HUES6 (cell line): Measurements from ENCODE around the gene CASP4.
"Not testable (repeated sequence)": the region's sequence is repeated elsewhere in the genome, so short reads cannot be mapped to it uniquely, and the experiment has no call there.

Source experiments
- H3K27ac ChIP-seq: 2 replicates; pipeline ENCODE4 v1.7.0; 2013; ENCODE audit warnings: low read depth, mild to moderate bottlenecking, low read length, inconsistent platforms
- H3K27me3 ChIP-seq: 2 replicates; pipeline ENCODE4 v1.6.1; 2013; ENCODE audit warnings: low read length; ENCODE audit not compliant: control insufficient read depth, insufficient read depth
- H3K36me3 ChIP-seq: 2 replicates; pipeline ENCODE4 v1.6.1; 2013; ENCODE audit warnings: low read length; ENCODE audit not compliant: control insufficient read depth, insufficient read depth
- H3K4me1 ChIP-seq: 2 replicates; pipeline ENCODE4 v1.6.1; 2013; ENCODE audit warnings: low read length; ENCODE audit not compliant: control insufficient read depth, insufficient read depth
- H3K4me3 ChIP-seq: 2 replicates; pipeline ENCODE4 v1.5.1; 2013; ENCODE audit warnings: low read depth, low read length
- H3K9ac ChIP-seq: one replicate; pipeline ENCODE4 v1.6.1; 2013; ENCODE audit warnings: mild to moderate bottlenecking, low read length
- H3K9me3 ChIP-seq: 2 replicates; pipeline ENCODE4 v1.6.1; 2013; ENCODE audit warnings: low read depth, low read length; ENCODE audit not compliant: control insufficient read depth, insufficient read depth

Gene CASP4

DNA sequence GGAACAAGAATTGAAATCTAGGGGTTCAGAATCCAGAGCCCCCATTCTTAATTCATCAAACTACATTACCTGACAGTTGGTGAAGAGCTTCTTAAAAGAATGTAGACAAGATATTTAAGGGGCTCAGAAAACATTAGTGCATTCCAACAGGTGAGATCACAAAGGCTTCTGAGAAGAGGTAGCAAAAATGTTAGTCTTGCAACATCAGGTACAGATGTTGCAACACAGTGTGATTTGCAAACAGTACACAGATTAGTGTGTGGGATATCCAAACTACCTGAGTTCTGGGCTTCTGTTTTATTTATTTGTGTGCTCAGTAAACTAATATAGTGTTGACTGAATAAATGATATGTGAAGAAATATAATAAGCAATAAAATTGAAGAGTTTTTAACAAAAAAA, 11.8 kb downstream of the CASP4 start:
- no peaks in the 10 kb centered on the region for H3K27me3 ChIP-seq
- no peaks in the 10 kb centered on the region for H3K9me3 ChIP-seq
- no peak overlapping the region for H3K9ac ChIP-seq
- H3K4me3 ChIP-seq, result no peak overlapping the region
- H3K4me1 ChIP-seq, result no peaks in the 10 kb centered on the region
- no peaks in the 10 kb centered on the region for H3K36me3 ChIP-seq
- no peak overlapping the region for H3K27ac ChIP-seq

DNA sequence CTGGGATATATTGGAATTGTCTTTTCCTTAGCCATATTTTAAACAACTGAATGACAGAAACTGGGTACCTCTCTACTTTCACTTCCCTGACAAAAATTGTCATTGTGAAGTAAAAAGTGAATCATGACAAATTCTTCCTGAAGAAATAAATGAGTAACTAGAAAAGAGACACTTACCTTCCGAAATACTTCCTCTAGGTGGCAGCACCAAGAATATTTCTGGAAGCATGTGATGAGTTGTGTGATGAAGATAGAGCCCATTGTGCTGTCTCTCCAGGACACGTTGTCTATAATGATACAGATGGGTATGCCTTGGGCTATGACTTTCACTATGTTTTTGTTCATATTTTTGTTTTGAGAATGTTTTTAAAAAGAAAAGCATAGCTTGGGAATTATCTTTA, 21.5 kb downstream of the CASP4 start:
- H3K36me3 ChIP-seq, result no peaks in the 10 kb centered on the region
- no peak overlapping the region for H3K4me3 ChIP-seq
- no peaks in the 10 kb centered on the region for H3K9me3 ChIP-seq
- no peaks in the 10 kb centered on the region for H3K27me3 ChIP-seq
- H3K9ac ChIP-seq, result no peak overlapping the region
- no peak overlapping the region for H3K27ac ChIP-seq
- no peaks in the 10 kb centered on the region for H3K4me1 ChIP-seq

DNA sequence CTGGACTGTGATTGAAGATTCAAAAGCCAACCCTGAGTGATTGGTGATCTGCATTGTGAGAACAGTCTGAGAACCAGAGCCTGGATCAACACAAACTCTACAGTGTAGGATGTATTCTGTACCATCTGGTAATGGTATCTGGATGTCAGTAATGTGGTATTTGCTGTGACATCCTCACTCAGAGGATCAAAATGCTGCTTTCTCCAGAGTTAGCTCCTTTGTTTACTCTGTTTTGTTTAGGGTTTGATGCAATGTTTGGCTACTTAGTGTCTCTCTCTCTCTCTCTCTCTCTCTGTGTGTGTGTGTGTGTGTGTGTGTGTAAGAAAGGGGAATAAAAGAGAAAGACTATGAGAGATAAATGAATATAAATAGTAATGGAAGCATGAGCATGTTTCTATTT, 24.3 kb downstream of the CASP4 start:
- no peak overlapping the region for H3K9ac ChIP-seq

DNA sequence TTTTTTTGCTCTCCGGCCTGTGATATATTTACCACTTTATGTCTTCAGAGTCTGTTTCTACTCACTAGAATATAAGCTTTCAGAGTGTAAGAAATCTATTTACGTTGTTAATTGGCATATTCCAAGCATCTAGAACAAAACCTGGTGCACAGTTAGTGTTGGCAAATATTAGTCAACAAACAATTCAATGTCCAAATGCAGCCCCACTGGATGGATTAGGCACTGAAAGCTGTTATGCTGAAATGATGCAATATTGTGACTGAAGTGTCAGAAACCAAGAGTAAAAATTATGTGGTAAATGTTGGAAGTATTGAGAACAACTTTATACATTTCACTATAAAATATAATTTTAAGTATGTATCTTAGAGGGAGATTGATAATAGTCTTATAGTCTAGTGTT, 24.8 kb downstream of the CASP4 start:
- H3K27me3 ChIP-seq, result no peaks in the 10 kb centered on the region
- no peak overlapping the region for H3K4me3 ChIP-seq
- no peak overlapping the region for H3K27ac ChIP-seq
- H3K4me1 ChIP-seq, result no peaks in the 10 kb centered on the region
- no peaks in the 10 kb centered on the region for H3K9me3 ChIP-seq
- no peak overlapping the region for H3K9ac ChIP-seq
- H3K36me3 ChIP-seq, result no peaks in the 10 kb centered on the region

More for the DNA sequence above, 24.3 kb downstream of the CASP4 start:
- Histone ChIP-seq H3K36me3 (no peaks in the 10 kb centered on the region), H3K4me1 (no peaks in the 10 kb centered on the region), H3K9me3 (no peaks in the 10 kb centered on the region), H3K27ac (no peak overlapping the region), H3K4me3 (no peak overlapping the region), H3K27me3 (no peaks in the 10 kb centered on the region)

DNA sequence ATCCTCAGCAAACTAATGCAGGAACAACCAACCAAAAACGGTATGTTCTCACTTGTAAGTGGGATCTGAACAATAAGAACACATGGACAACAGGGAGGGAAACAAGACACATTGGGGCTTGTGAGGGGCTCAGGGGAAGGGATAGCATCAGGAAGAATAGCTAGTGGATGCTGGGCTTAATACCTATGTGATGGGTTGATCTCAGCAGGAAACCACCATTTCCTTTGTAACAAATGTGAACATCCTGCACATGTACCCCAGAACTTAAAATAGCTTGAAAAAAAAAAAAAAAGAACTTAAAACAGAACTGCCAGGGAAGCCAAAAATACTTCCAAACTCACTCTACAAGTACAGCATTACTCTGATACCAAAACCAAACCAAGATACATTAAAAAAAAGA, 33.8 kb downstream of the CASP4 start:
- Histone ChIP-seq H3K27me3 (no peaks in the 10 kb centered on the region), H3K9ac (no peak overlapping the region), H3K9me3 (no peaks in the 10 kb centered on the region), H3K36me3 (no peaks in the 10 kb centered on the region), H3K4me1 (no peaks in the 10 kb centered on the region), H3K27ac (no peak overlapping the region), H3K4me3 (no peak overlapping the region)

DNA sequence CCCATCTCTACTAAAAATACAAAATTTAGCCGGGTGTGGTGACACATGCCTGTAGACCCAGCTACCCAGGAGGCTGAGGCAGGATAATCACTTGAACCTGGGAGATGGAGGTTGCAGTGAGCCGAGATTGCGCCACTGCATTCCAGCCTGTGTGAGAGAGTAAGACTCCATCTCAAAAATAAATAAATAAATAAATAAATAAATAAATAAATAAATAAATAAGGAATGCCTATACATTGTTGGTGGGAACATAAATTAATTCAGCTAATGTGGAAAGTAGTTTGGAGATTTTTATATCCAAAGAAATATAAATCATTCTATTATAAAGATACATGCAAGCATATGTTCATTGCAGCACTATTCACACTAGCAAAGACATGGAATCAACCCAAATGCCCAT, 34.3 kb downstream of the CASP4 start:
- not testable (repeated sequence) for H3K27ac ChIP-seq, H3K27me3 ChIP-seq, H3K4me3 ChIP-seq, H3K9me3 ChIP-seq, H3K4me1 ChIP-seq, H3K36me3 ChIP-seq, H3K9ac ChIP-seq

DNA sequence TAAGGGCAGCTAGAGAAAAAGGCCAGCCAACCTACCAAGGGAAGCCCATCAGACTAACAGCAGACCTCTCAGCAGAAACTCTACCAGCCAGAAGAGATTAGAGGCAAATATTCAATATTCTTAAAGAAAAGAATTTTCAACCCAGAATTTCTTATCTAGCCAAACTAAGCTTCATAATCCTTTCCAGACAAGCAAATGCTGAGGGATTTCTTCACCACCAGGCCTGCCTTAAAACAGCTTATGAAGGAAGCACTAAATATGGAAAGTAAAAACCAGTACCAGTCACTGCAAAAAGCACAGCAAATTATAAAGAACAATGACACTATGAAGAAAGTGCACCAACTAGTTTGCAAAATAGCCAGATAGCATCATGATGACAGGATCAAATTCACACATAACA, 39.6 kb downstream of the CASP4 start:
- H3K27ac ChIP-seq, result no peak overlapping the region
- no peak overlapping the region for H3K4me3 ChIP-seq
- no peaks in the 10 kb centered on the region for H3K27me3 ChIP-seq
- peaks cover 5% of the 10 kb centered on the region; the same call in 1 of the 2 replicates for H3K4me1 ChIP-seq
- no peak overlapping the region for H3K9ac ChIP-seq
- H3K36me3 ChIP-seq, result no peaks in the 10 kb centered on the region
- H3K9me3 ChIP-seq, result peaks cover 16% of the 10 kb centered on the region

DNA sequence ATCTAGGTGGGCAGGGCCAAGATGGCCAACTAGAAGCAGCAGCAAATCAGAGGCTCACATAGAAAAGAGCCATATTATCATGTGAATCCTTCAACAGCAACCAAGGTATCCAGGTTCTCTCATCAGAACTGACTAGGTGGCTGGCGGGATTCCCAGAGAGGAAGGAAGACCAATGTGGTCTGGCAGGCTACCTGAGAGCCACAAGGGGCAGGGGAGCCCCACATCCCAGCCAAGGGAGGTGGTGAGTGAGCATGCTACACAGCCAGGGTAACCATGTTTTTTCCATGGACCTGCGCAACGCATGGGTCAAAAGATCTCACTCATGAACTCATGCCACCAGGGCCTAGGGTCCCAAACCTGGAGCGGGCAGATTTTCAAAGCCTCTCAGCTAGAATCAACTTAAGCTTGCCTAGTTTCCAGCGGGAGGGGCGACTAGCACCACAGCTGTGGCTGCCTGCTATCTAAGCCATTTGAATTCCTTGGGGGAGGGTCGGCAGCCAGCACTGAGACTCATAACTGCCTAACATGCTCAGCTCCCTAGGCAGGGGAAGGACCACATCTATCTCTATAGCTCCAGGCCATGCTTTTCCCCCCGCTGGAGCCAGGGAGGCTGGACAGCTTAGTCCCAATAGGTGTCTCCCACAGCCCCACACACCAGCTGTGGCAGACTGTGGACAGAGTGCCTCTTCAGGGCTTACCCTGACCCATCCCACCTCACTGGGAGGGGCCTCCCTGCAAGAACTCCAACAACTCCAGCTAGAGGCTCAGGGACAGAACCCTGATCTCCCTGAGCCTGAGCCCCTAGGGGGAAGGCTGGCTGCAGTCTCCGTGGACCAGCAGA, 41.4 kb downstream of the CASP4 start:
- Histone ChIP-seq H3K4me1 (peaks cover 5% of the 10 kb centered on the region; the same call in 1 of the 2 replicates), H3K36me3 (no peaks in the 10 kb centered on the region), H3K27ac (no peak overlapping the region), H3K27me3 (no peaks in the 10 kb centered on the region), H3K9ac (no peak overlapping the region), H3K4me3 (no peak overlapping the region), H3K9me3 (peaks cover 16% of the 10 kb centered on the region)

DNA sequence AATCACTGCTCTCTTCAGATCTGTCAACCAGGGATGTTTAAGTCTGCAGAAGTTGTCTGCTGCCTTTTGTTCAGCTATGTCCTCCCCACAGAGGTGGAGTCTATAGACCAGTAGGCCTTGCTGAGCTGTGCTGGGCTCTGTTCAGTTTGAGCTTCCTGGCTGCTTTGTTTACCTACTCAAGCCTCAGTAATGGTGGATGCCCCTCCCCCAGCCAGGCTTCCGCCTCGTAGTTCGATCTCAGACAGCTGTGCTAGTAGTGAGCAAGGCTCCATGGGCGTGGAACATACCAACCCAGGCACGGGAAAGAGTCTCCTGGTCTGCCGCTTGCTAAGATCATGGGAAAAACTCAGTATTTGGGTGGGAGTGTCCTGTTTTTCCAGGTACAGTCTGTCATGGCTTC, 42.5 kb downstream of the CASP4 start:
- Histone ChIP-seq H3K27ac (no peak overlapping the region), H3K4me1 (peaks cover 5% of the 10 kb centered on the region; the same call in 1 of the 2 replicates), H3K4me3 (no peak overlapping the region), H3K9me3 (peaks cover 16% of the 10 kb centered on the region), H3K36me3 (no peaks in the 10 kb centered on the region), H3K27me3 (no peaks in the 10 kb centered on the region), H3K9ac (no peak overlapping the region)

DNA sequence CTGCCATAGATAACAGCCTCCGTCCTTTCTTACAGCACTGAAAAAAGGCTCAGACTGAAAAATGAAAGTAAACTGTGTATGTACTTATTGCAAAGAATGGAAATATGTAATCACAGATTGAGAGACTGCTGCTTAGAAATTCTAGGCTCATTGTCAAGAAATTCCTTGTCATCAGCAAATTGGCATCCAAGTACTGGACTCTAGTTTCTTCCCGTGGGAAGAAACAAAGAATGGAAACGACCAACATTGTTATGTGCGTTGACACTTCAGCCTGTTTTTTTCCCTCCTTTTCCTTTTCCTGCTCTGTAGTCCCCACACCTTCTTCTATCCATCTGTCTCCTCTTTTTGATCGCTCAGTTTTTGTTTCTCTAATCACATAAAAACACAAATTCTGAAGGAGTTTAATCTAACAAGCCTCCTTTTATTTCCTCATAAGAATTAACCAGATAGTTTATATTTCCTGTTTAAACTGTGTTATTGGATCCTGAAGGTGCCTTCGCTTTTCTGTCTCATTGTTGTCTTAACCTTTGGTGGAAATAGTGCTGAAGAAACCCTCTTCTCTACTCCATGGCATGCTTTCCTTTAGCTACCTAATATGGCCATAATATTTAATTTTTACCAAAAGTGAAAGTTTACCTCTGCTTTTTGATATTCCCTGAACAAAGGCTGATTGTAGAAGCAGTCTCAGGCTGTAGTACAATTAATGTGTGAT, 50.1 kb downstream of the CASP4 start:
- no peak overlapping the region for H3K27ac ChIP-seq
- no peaks in the 10 kb centered on the region for H3K27me3 ChIP-seq
- no peak overlapping the region for H3K4me3 ChIP-seq
- H3K9ac ChIP-seq, result no peak overlapping the region
- no peaks in the 10 kb centered on the region for H3K36me3 ChIP-seq
- no peaks in the 10 kb centered on the region for H3K4me1 ChIP-seq
- no peaks in the 10 kb centered on the region for H3K9me3 ChIP-seq

DNA sequence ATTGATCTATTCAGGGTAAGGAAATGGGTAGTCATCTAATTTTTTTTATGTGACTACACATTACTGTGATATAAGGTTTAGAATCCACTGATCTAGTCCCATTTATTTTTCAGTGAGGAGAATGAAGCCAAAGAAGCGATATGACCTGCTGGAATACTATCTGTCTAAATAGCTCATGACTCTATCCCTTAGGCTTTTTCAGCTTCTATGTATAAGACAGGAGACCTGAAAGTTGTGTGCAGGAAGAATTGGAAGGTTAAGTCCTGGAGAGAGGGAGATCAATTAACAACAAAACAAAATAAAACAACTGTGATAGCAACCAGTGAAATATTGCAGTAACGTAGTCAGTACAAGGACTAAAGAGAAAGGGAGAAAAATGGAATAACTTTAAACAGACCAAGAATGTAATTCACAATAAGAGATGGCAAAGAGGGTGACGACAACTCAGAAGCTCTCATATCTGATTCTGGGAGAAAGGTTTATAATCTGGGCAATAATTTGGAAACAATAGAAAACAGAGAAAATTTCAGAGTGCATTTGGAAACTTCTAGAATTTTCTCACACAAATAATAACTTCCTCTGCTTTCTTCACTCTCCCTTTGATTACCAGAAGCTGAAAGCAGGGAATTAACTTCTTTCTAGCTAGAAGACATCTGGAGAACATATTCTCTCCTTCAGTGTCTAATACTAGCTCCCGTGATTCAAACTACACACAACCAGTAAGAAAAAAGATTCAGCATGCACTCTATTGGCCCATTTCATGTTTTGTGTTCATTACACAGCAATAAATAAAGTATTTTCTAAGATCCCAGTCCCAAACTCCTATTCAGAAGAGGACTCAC, 50.9 kb downstream of the CASP4 start:
- no peaks in the 10 kb centered on the region for H3K4me1 ChIP-seq
- H3K4me3 ChIP-seq, result no peak overlapping the region
- no peaks in the 10 kb centered on the region for H3K27me3 ChIP-seq

More for the DNA sequence above, 50.9 kb downstream of the CASP4 start:
- Histone ChIP-seq H3K36me3 (no peaks in the 10 kb centered on the region), H3K9ac (no peak overlapping the region), H3K27ac (no peak overlapping the region), H3K9me3 (no peaks in the 10 kb centered on the region)
